LNCaP clone FGC (cell line): Measurements from ENCODE around the gene CENPX.

Source experiments
- DNase-seq: peaks from one replicate; pipeline ENCODE4 v3.0.0-alpha.2; 2011; ENCODE audit warnings: low read depth
- H3K4me3 ChIP-seq: 2 replicates; pipeline ENCODE4 v1.5.1; 2011; ENCODE audit warnings: mild to moderate bottlenecking, low read depth, low read length, control low read depth
- CTCF ChIP-seq: IDR thresholded peaks from 2 replicates; pipeline ENCODE4 v1.5.1; 2012; ENCODE audit warnings: mild to moderate bottlenecking; ENCODE audit not compliant: control insufficient read depth, insufficient read depth; ENCODE audit errors: extremely low read depth

CENPX gene

GRCh38 chr17:82016875-82017459, 5.7 kb downstream of the CENPX start:
- no peak for TF ChIP-seq CTCF
- no peak for DNase-seq
- no peak overlapping the region for H3K4me3 ChIP-seq

GRCh38 chr17:82016061-82016874, 6.4 kb downstream of the CENPX start:
- no peak for TF ChIP-seq CTCF
- DNase-seq, result no peak
- no peak overlapping the region for H3K4me3 ChIP-seq

- no peak for TF ChIP-seq CTCF
- H3K4me3 ChIP-seq, result no peak overlapping the region
- DNase-seq, result no peak
Observed at GRCh38 chr17:82015311-82015971, 7.2 kb downstream of the CENPX start.

- TF ChIP-seq CTCF, result no peak
- DNase-seq, result no peak
- H3K4me3 ChIP-seq, result no peak overlapping the region
Observed at GRCh38 chr17:82014971-82015310, 7.7 kb downstream of the CENPX start.

- H3K4me3 ChIP-seq, result no peak overlapping the region
- no peak for TF ChIP-seq CTCF
Observed at GRCh38 chr17:82014432-82014831, 8.2 kb downstream of the CENPX start.

GRCh38 chr17:82013772-82014321, 8.8 kb downstream of the CENPX start:
- no peak for TF ChIP-seq CTCF
- no peak overlapping the region for H3K4me3 ChIP-seq
- no peak for DNase-seq

More at GRCh38 chr17:82014432-82014831, 8.2 kb downstream of the CENPX start:
- DNase-seq, result no peak
